GM12878 (cell line): ENCODE results near the gene FLII. TPM values are rescaled to one million over a fixed set of nuclear protein-coding genes. Genes with fewer than 3 reads are reported as not detected.

Source experiments
- CHD2 ChIP-seq: IDR thresholded peaks from 2 replicates; pipeline ENCODE4 v1.6.1; 2011; ENCODE audit warnings: low read depth, low read length, improper control_type of control experiment, borderline replicate concordance
- HCFC1 ChIP-seq: fragments of 150-350 bp; IDR thresholded peaks from 2 replicates; pipeline ENCODE4 v1.6.1; 2014; ENCODE audit warnings: low read length
- KAT2A ChIP-seq: conservative IDR thresholded peaks from 2 replicates; pipeline ENCODE4 v1.6.1; 2011; ENCODE audit warnings: low read depth, low read length; ENCODE audit not compliant: control insufficient read depth
- MYB ChIP-seq: fragments of 150-350 bp; IDR thresholded peaks from 2 replicates; pipeline ENCODE4 v1.6.1; 2014; ENCODE audit warnings: mild to moderate bottlenecking, low read depth, low read length, borderline replicate concordance
- NFYA ChIP-seq: IDR thresholded peaks from 2 replicates; pipeline ENCODE4 v1.6.1; 2011; ENCODE audit warnings: low read depth, mild to moderate bottlenecking, low read length, improper control_type of control experiment, borderline replicate concordance
- POLR2A ChIP-seq: IDR thresholded peaks from 2 replicates; pipeline ENCODE4 v1.6.1; 2011; ENCODE audit warnings: low read depth, mild to moderate bottlenecking, low read length
- SMARCA5 ChIP-seq: fragments of 450-650 bp; IDR thresholded peaks from 2 replicates; pipeline ENCODE4 v1.6.1; 2017; ENCODE audit warnings: mild to moderate bottlenecking
- ZZZ3 ChIP-seq: IDR thresholded peaks from 2 replicates; pipeline ENCODE4 v1.6.1; 2011; ENCODE audit warnings: low read depth; ENCODE audit not compliant: control insufficient read depth, insufficient read length
- polyA plus RNA-seq, 11 experiments: library from polyadenylated mRNA; depleted of rRNA in 4 of 11; unstranded in 6 of 11; stranded (reverse) in 5 of 11; fragments of >200 nt; fragmentation: Nextera tagmentation in 4 of 11; fragmentation: Illumina TruSeq in 1 of 11; extraction: Ambion mirVana in 4 of 11; extraction: Trizol in 1 of 11; gene quantifications; 1 replicate in 1 of 11; 2 replicates in 10 of 11; pipeline versions ENCODE4 v1.2.1 to v1.2.3, GENCODE V29; 2011 to 2016; ENCODE audit warnings: inconsistent platforms in 2 of 11, missing spikeins in 2 of 11, low read depth in 1 of 11
- total RNA-seq, 4 experiments: library from RNA; depleted of rRNA in 3 of 4; stranded (reverse); fragments of >200 nt in 3 of 4; fragmentation: Illumina TruSeq in 1 of 4; extraction: Trizol in 1 of 4; gene quantifications; 2 replicates each; pipeline versions ENCODE4 v1.2.1 to v1.2.3, GENCODE V29; 2013 to 2021
- TF ChIP-seq, protein P1 (sequence below): IDR thresholded peaks from 2 replicates; pipeline ENCODE4 v1.6.1; 2012; ENCODE audit warnings: mild to moderate bottlenecking, low read depth, low read length
- TF ChIP-seq, protein P2 (sequence below): fragments of 450-650 bp; IDR thresholded peaks from 2 replicates; pipeline ENCODE4 v1.6.1; 2016; ENCODE audit warnings: mild to moderate bottlenecking, moderate library complexity, borderline replicate concordance
- TF ChIP-seq, protein P3 (sequence below): IDR thresholded peaks from 2 replicates; pipeline ENCODE4 v1.6.1; 2011; ENCODE audit warnings: borderline replicate concordance, low read depth, mild to moderate bottlenecking, moderate library complexity, low read length; ENCODE audit not compliant: insufficient read depth, poor library complexity, severe bottlenecking
- TF ChIP-seq, protein P4 (sequence below): fragments of 150-350 bp; IDR thresholded peaks from 2 replicates; pipeline ENCODE4 v1.6.1; 2014; ENCODE audit warnings: mild to moderate bottlenecking, low read depth, low read length
- TF ChIP-seq, protein P5 (sequence below): fragments of 450-650 bp; IDR thresholded peaks from 2 replicates; pipeline ENCODE4 v1.6.1; 2016; ENCODE audit warnings: mild to moderate bottlenecking
- TF ChIP-seq, protein P6 (sequence below): fragments of 450-650 bp; IDR thresholded peaks from 2 replicates; pipeline ENCODE4 v1.6.1; 2017; ENCODE audit warnings: low read depth, mild to moderate bottlenecking, moderate library complexity

Gene FLII
- total and polyA plus RNA-seq, 10 of the 15 experiments (the other 5 are each of a cell fraction or from before 2014, with no cell fraction given): 22.2 to 200 (median 121) TPM

DNA sequence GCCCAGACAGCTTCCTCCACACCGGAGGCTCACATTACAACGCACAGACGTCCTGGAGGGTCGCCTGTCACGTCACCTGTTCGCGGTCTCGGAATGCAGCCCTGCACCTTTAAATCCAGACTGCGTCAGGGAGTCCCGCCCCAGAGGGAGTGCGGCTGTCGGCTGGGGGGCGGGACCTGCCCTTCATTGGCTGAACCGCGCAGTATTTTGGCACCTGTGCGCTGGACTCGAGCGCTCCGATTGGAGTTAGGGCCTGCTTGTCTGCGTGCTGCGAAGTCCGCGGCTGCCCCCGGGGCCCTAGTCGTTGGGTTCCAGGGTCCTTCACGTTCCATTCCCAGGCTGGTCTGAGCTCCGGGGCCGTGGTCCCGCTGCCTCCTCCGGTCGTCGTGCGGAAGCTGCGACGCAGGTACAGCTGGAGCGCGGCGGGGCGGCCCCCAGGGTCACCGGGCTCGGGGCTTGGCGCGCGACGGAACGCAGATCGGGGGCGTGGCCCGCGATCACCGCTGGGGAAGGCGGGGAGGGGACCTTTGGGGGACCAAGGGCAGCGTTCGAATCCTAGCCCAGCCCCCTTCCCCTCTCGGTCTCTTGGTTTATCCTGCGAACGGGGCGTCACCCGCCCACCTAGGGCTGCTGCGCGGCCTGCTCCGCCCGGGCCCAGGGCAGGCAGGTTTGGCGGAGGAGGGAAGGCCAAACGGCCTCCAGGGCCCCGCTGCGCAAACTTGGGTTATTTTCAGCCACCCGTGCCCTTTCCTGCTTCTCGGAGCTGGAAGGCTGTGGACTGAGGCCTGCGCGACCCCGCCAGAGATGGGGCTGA, 2.0 kb upstream of the FLII start, which contains the start of gene MIEF2 (continued):
- TF ChIP-seq SMARCA5 (0 out of 2 replicates have a peak, but pooled peaks have one; percentile 53), HCFC1 (peak; percentile 19; the same call in 1 of the 2 replicates), ZZZ3 (no peak), KAT2A (no peak), MYB (no peak), CHD2 (peak; percentile 89; the same call in 1 of the 2 replicates), POLR2A (peak; percentile 77), NFYA (peak; percentile 18; the same call in 1 of the 2 replicates)
- TF ChIP-seq, protein P1, sequence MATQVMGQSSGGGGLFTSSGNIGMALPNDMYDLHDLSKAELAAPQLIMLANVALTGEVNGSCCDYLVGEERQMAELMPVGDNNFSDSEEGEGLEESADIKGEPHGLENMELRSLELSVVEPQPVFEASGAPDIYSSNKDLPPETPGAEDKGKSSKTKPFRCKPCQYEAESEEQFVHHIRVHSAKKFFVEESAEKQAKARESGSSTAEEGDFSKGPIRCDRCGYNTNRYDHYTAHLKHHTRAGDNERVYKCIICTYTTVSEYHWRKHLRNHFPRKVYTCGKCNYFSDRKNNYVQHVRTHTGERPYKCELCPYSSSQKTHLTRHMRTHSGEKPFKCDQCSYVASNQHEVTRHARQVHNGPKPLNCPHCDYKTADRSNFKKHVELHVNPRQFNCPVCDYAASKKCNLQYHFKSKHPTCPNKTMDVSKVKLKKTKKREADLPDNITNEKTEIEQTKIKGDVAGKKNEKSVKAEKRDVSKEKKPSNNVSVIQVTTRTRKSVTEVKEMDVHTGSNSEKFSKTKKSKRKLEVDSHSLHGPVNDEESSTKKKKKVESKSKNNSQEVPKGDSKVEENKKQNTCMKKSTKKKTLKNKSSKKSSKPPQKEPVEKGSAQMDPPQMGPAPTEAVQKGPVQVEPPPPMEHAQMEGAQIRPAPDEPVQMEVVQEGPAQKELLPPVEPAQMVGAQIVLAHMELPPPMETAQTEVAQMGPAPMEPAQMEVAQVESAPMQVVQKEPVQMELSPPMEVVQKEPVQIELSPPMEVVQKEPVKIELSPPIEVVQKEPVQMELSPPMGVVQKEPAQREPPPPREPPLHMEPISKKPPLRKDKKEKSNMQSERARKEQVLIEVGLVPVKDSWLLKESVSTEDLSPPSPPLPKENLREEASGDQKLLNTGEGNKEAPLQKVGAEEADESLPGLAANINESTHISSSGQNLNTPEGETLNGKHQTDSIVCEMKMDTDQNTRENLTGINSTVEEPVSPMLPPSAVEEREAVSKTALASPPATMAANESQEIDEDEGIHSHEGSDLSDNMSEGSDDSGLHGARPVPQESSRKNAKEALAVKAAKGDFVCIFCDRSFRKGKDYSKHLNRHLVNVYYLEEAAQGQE: no peak
- TF ChIP-seq, protein P2, sequence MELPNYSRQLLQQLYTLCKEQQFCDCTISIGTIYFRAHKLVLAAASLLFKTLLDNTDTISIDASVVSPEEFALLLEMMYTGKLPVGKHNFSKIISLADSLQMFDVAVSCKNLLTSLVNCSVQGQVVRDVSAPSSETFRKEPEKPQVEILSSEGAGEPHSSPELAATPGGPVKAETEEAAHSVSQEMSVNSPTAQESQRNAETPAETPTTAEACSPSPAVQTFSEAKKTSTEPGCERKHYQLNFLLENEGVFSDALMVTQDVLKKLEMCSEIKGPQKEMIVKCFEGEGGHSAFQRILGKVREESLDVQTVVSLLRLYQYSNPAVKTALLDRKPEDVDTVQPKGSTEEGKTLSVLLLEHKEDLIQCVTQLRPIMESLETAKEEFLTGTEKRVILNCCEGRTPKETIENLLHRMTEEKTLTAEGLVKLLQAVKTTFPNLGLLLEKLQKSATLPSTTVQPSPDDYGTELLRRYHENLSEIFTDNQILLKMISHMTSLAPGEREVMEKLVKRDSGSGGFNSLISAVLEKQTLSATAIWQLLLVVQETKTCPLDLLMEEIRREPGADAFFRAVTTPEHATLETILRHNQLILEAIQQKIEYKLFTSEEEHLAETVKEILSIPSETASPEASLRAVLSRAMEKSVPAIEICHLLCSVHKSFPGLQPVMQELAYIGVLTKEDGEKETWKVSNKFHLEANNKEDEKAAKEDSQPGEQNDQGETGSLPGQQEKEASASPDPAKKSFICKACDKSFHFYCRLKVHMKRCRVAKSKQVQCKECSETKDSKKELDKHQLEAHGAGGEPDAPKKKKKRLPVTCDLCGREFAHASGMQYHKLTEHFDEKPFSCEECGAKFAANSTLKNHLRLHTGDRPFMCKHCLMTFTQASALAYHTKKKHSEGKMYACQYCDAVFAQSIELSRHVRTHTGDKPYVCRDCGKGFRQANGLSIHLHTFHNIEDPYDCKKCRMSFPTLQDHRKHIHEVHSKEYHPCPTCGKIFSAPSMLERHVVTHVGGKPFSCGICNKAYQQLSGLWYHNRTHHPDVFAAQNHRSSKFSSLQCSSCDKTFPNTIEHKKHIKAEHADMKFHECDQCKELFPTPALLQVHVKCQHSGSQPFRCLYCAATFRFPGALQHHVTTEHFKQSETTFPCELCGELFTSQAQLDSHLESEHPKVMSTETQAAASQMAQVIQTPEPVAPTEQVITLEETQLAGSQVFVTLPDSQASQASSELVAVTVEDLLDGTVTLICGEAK: no peak; the same call in 1 of the 2 replicates
- TF ChIP-seq, protein P3, sequence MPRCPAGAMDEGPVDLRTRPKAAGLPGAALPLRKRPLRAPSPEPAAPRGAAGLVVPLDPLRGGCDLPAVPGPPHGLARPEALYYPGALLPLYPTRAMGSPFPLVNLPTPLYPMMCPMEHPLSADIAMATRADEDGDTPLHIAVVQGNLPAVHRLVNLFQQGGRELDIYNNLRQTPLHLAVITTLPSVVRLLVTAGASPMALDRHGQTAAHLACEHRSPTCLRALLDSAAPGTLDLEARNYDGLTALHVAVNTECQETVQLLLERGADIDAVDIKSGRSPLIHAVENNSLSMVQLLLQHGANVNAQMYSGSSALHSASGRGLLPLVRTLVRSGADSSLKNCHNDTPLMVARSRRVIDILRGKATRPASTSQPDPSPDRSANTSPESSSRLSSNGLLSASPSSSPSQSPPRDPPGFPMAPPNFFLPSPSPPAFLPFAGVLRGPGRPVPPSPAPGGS: no peak
- TF ChIP-seq, protein P4, sequence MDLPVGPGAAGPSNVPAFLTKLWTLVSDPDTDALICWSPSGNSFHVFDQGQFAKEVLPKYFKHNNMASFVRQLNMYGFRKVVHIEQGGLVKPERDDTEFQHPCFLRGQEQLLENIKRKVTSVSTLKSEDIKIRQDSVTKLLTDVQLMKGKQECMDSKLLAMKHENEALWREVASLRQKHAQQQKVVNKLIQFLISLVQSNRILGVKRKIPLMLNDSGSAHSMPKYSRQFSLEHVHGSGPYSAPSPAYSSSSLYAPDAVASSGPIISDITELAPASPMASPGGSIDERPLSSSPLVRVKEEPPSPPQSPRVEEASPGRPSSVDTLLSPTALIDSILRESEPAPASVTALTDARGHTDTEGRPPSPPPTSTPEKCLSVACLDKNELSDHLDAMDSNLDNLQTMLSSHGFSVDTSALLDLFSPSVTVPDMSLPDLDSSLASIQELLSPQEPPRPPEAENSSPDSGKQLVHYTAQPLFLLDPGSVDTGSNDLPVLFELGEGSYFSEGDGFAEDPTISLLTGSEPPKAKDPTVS: no peak
- TF ChIP-seq, protein P5, sequence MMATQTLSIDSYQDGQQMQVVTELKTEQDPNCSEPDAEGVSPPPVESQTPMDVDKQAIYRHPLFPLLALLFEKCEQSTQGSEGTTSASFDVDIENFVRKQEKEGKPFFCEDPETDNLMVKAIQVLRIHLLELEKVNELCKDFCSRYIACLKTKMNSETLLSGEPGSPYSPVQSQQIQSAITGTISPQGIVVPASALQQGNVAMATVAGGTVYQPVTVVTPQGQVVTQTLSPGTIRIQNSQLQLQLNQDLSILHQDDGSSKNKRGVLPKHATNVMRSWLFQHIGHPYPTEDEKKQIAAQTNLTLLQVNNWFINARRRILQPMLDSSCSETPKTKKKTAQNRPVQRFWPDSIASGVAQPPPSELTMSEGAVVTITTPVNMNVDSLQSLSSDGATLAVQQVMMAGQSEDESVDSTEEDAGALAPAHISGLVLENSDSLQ: peak; percentile 99
- TF ChIP-seq, protein P6, sequence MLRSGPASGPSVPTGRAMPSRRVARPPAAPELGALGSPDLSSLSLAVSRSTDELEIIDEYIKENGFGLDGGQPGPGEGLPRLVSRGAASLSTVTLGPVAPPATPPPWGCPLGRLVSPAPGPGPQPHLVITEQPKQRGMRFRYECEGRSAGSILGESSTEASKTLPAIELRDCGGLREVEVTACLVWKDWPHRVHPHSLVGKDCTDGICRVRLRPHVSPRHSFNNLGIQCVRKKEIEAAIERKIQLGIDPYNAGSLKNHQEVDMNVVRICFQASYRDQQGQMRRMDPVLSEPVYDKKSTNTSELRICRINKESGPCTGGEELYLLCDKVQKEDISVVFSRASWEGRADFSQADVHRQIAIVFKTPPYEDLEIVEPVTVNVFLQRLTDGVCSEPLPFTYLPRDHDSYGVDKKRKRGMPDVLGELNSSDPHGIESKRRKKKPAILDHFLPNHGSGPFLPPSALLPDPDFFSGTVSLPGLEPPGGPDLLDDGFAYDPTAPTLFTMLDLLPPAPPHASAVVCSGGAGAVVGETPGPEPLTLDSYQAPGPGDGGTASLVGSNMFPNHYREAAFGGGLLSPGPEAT: peak; percentile 98
